Right lobe of liver (tissue), 6 donors: ENCODE results near the gene RBM33. TPM values are rescaled to one million over a fixed set of nuclear protein-coding genes. Genes with fewer than 3 reads are reported as not detected.

ENCODE experiments used
- ATAC-seq, 4 donors: fragments of 200-7000 bp; cut with Tn5 transposase; one replicate each; pipeline ENCODE4 v1.9.1; 2020; ENCODE audit warnings: mild to moderate bottlenecking in 4 of 4, moderate library complexity in 4 of 4
- DNase-seq, 3 donors: peaks; one replicate each; pipeline ENCODE4 v3.0.0-alpha.2; 2020
- H3K27ac ChIP-seq, 3 donors: fragments of 200-600 bp; one replicate each; pipeline ENCODE4 v1.8.0; 2022
- H3K27me3 ChIP-seq, 2 donors: fragments of 200-600 bp; one replicate each; pipeline ENCODE4 v1.8.0; 2022
- H3K36me3 ChIP-seq, 4 donors: fragments of 200-600 bp; sonication (generic) in 1 of 4; one replicate each; pipeline versions ENCODE4 v1.5.1 to v1.8.0; 2017 to 2022; ENCODE audit warnings: control low read depth in 1 of 4
- H3K4me1 ChIP-seq, 4 donors: fragments of 200-600 bp; sonication (generic) in 1 of 4; one replicate each; pipeline versions ENCODE4 v1.5.1 to v1.8.0; 2017 to 2022; ENCODE audit warnings: control low read depth in 1 of 4
- H3K4me3 ChIP-seq, 3 donors: fragments of 200-600 bp; one replicate each; pipeline ENCODE4 v1.8.0; 2022
- H3K9me3 ChIP-seq, 4 donors: fragments of 200-600 bp; sonication (generic) in 1 of 4; one replicate each; pipeline versions ENCODE4 v1.5.1 to v1.8.0; 2017 to 2022; ENCODE audit warnings: control low read depth in 1 of 4
- CTCF ChIP-seq, 4 donors: fragments of 200-600 bp in 3 of 4; fragments of 450-650 bp in 1 of 4; IDR thresholded peaks; one replicate each; pipeline versions ENCODE4 v1.5.1 to v1.8.0; 2016 to 2022; ENCODE audit warnings: antibody characterized with exemption in 4 of 4, mild to moderate bottlenecking in 2 of 4
- POLR2A ChIP-seq: fragments of 450-650 bp; IDR thresholded peaks from one replicate; pipeline ENCODE4 v1.6.1; 2017; ENCODE audit warnings: antibody characterized with exemption, mild to moderate bottlenecking
- WGBS: methylation state at CpG from one replicate; pipeline ENCODE4 v1.1.6; 2018; ENCODE audit warnings: low coverage, low lambda C conversion rate; ENCODE audit not compliant: insufficient coverage; ENCODE audit errors: missing lambda C conversion rate; 5-methylcytosine and 5-hydroxymethylcytosine counted together
- intact Hi-C, 2 donors: fragments of 100-400 bp; cut with DNase I; formaldehyde crosslinking; loops; one replicate each; pipeline versions ENCODE4 v1.11.2 to v1.14.1; 2022
- total RNA-seq, 6 experiments: library from RNA; depleted of rRNA in 2 of 6; stranded (reverse); fragments of >200 nt in 2 of 6; fragmentation: NEBNext Ultra II Directional in 3 of 6; extraction: Animal tissue kit (Norgen Biotek cat#: 25700) in 3 of 6; gene quantifications; one replicate each; pipeline versions ENCODE4 v1.1.0 to v1.2.4, GENCODE V29; 2016 to 2023
- donor health status: DM: no; HTN: yes; CAD: no.
- donor health status: DM: no; HTN: no; CAD: no.
- donor health status: DM: no; HTN: no; CAD: no.
- donor health status: DM: no; HTN: yes; CAD: no.
- donor health status: DM: no; HTN: yes; CAD: no.

RBM33 gene
- total RNA-seq, 6 experiments from 2014 or later = 24.9 to 55.1 (median 32.0) TPM

GRCh38 chr7:155603858-155604503, 40.5 kb upstream of the RBM33 start:
- H3K4me3 ChIP-seq = no peak overlapping the region
- no peak for ATAC-seq
- 82% methylated on average over 12 of the region's 18 CpGs for WGBS
- H3K36me3 ChIP-seq = no peaks in the 10 kb centered on the region
- no peaks in the 10 kb centered on the region for H3K27me3 ChIP-seq
- DNase-seq = no peak
- intact Hi-C loops = loop anchor here in 1 of 2 donors (10.0 kb wide), 1 partner anchor 131 kb away; no protein-coding TSS in a partner anchor
- no peak for TF ChIP-seq CTCF (IDR thresholded peaks at IDR 0.05)
- TF ChIP-seq POLR2A = no peak
- H3K9me3 ChIP-seq = no peaks in the 10 kb centered on the region
- peaks cover 0 to under 1% (median 0%) of the 10 kb centered on the region in 4 donors for H3K4me1 ChIP-seq
- no peak overlapping the region for H3K27ac ChIP-seq

GRCh38 chr7:155604504-155604997, 39.9 kb upstream of the RBM33 start:
- intact Hi-C loops = loop anchor here in 1 of 2 donors (10.0 kb wide), 1 partner anchor 130 kb away; no protein-coding TSS in a partner anchor
- WGBS = 70% methylated on average over 5 of the region's 8 CpGs
- TF ChIP-seq CTCF (IDR thresholded peaks at IDR 0.05) (no peak), POLR2A (no peak)

GRCh38 chr7:155609185-155609584, 35.3 kb upstream of the RBM33 start:
- no peak overlapping the region for H3K4me3 ChIP-seq
- no peaks in the 10 kb centered on the region for H3K9me3 ChIP-seq
- H3K36me3 ChIP-seq = no peaks in the 10 kb centered on the region
- WGBS = 94% methylated on average over 11 of the region's 12 CpGs
- TF ChIP-seq CTCF (IDR thresholded peaks at IDR 0.05) (no peak), POLR2A (no peak)
- H3K27me3 ChIP-seq = no peaks in the 10 kb centered on the region
- ATAC-seq (no peak), DNase-seq (no peak)
- intact Hi-C loops = loop anchor here in 1 of 2 donors (10.0 kb wide), 1 partner anchor 126 kb away; no protein-coding TSS in a partner anchor
- no peak overlapping the region for H3K27ac ChIP-seq
- no peaks in the 10 kb centered on the region for H3K4me1 ChIP-seq

More at GRCh38 chr7:155604504-155604997, 39.9 kb upstream of the RBM33 start:
- Histone ChIP-seq H3K4me3 (no peak overlapping the region), H3K4me1 (no peaks in the 10 kb centered on the region), H3K9me3 (no peaks in the 10 kb centered on the region), H3K27me3 (no peaks in the 10 kb centered on the region), H3K36me3 (no peaks in the 10 kb centered on the region), H3K27ac (no peak overlapping the region)
- no peak for ATAC-seq
- DNase-seq = no peak

GRCh38 chr7:155610633-155611193, 33.7 kb upstream of the RBM33 start:
- H3K4me1 ChIP-seq = no peaks in the 10 kb centered on the region
- intact Hi-C loops = no loop called here
- WGBS = 46% methylated on average over 11 of the region's 11 CpGs
- TF ChIP-seq POLR2A = no peak
- no peak for TF ChIP-seq CTCF (IDR thresholded peaks at IDR 0.05)
- no peaks in the 10 kb centered on the region for H3K36me3 ChIP-seq
- no peak for DNase-seq
- H3K27me3 ChIP-seq = no peaks in the 10 kb centered on the region
- peak in 1 of 4 donors; percentile 30 for ATAC-seq
- H3K4me3 ChIP-seq = no peak overlapping the region
- H3K27ac ChIP-seq = no peak overlapping the region
- H3K9me3 ChIP-seq = no peaks in the 10 kb centered on the region
